SK-N-SH treated with all-trans-retinoic acid at 6 μM for 48 hours (cell line): ENCODE data around the gene FHIT.

Experiments
- ARNTL ChIP-seq: fragments of 450-650 bp; formaldehyde crosslinking; IDR thresholded peaks from 2 replicates; pipeline ENCODE4 v1.5.0; 2020; ENCODE audit warnings: low read depth, mild to moderate bottlenecking, moderate library complexity, borderline replicate concordance
- CREB5 ChIP-seq: fragments of 250-450 bp; sonication (Bioruptor Pico); IDR thresholded peaks from 2 replicates; pipeline ENCODE4 v1.5.1; 2020; ENCODE audit warnings: low read depth, mild to moderate bottlenecking, moderate library complexity
- ISL1 ChIP-seq: fragments of 250-450 bp; sonication (Bioruptor Pico); IDR thresholded peaks from 2 replicates; pipeline ENCODE4 v2.1.2; 2022; ENCODE audit warnings: mild to moderate bottlenecking, moderate library complexity
- OSR1 ChIP-seq: fragments of 250-450 bp; sonication (Bioruptor Pico); IDR thresholded peaks from 2 replicates; pipeline ENCODE4 v1.8.0; 2022; ENCODE audit warnings: moderate library complexity, mild to moderate bottlenecking, inconsistent platforms
- PATZ1 ChIP-seq: fragments of 250-450 bp; sonication (Bioruptor Pico); IDR thresholded peaks from 2 replicates; pipeline ENCODE4 v1.8.0; 2020; ENCODE audit warnings: mild to moderate bottlenecking, moderate library complexity, borderline replicate concordance
- PPARA ChIP-seq: fragments of 250-450 bp; sonication (Bioruptor Pico); IDR thresholded peaks from 2 replicates; pipeline ENCODE4 v1.5.0; 2020; ENCODE audit warnings: mild to moderate bottlenecking, borderline replicate concordance
- RARB ChIP-seq: fragments of 250-450 bp; sonication (Bioruptor Pico); IDR thresholded peaks from 2 replicates; pipeline ENCODE4 v1.8.0; 2021; ENCODE audit warnings: mild to moderate bottlenecking, moderate library complexity
- TCF4 ChIP-seq: fragments of 250-450 bp; sonication (Bioruptor Pico); IDR thresholded peaks from 2 replicates; pipeline ENCODE4 v1.8.0; 2021; ENCODE audit warnings: mild to moderate bottlenecking, moderate library complexity, borderline replicate concordance
- TSHZ2 ChIP-seq: fragments of 250-450 bp; sonication (Bioruptor Pico); IDR thresholded peaks from 2 replicates; pipeline ENCODE4 v1.5.0; 2020; ENCODE audit warnings: mild to moderate bottlenecking, moderate library complexity
- ZFP3 ChIP-seq: fragments of 250-450 bp; sonication (Bioruptor Pico); IDR thresholded peaks from 2 replicates; pipeline ENCODE4 v1.5.0; 2020; ENCODE audit warnings: mild to moderate bottlenecking, moderate library complexity
- ZNF70 ChIP-seq: fragments of 450-650 bp; formaldehyde crosslinking; IDR thresholded peaks from 2 replicates; pipeline ENCODE4 v1.5.0; 2020; ENCODE audit warnings: mild to moderate bottlenecking, moderate library complexity
- ZNF8 ChIP-seq: fragments of 450-650 bp; formaldehyde crosslinking; IDR thresholded peaks from 2 replicates; pipeline ENCODE4 v1.5.0; 2020; ENCODE audit warnings: mild to moderate bottlenecking, moderate library complexity
- TF ChIP-seq, protein P1 (sequence below): fragments of 250-450 bp; sonication (Bioruptor Pico); IDR thresholded peaks from 2 replicates; pipeline ENCODE4 v1.8.0; 2021; ENCODE audit warnings: low read depth, mild to moderate bottlenecking, moderate library complexity, borderline replicate concordance

GRCh38 chr3:60186359-60186758, 1064.9 kb downstream of the FHIT start:
- TF ChIP-seq CREB5 (CRISPR knock-in tag): no peak
- TF ChIP-seq ZNF70 (CRISPR knock-in tag): no peak
- no peak for TF ChIP-seq ZNF8
- no peak for TF ChIP-seq TCF4
- TF ChIP-seq, protein P1, sequence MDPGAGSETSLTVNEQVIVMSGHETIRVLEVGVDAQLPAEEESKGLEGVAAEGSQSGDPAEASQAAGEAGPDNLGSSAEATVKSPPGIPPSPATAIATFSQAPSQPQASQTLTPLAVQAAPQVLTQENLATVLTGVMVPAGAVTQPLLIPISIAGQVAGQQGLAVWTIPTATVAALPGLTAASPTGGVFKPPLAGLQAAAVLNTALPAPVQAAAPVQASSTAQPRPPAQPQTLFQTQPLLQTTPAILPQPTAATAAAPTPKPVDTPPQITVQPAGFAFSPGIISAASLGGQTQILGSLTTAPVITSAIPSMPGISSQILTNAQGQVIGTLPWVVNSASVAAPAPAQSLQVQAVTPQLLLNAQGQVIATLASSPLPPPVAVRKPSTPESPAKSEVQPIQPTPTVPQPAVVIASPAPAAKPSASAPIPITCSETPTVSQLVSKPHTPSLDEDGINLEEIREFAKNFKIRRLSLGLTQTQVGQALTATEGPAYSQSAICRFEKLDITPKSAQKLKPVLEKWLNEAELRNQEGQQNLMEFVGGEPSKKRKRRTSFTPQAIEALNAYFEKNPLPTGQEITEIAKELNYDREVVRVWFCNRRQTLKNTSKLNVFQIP (CRISPR knock-in tag): no peak
- TF ChIP-seq TSHZ2 (CRISPR knock-in tag): no peak
- TF ChIP-seq RARB: no peak
- TF ChIP-seq PATZ1 (CRISPR knock-in tag): no peak
- TF ChIP-seq PPARA: no peak
- TF ChIP-seq ZFP3: no peak
- TF ChIP-seq OSR1 (CRISPR knock-in tag): no peak
- no peak for TF ChIP-seq ISL1 (CRISPR knock-in tag)
- no peak for TF ChIP-seq ARNTL (CRISPR knock-in tag)
